Stimulated activated naive CD8-positive, alpha-beta T cell treated with anti-CD3 and anti-CD28 coated beads, Interleukin-15, Interleukin-2, amounts not matched to agents 100 ng/mL and 50 ng/mL, for 24 hours (primary cell): ENCODE measurements around the gene CCDC187.

Experiments
- H3K27ac Mint-ChIP-seq: one replicate; pipeline ENCODE4 v1.8.0; 2021; ENCODE audit warnings: mild to moderate bottlenecking, mixed read lengths
- H3K27me3 Mint-ChIP-seq: one replicate; pipeline ENCODE4 v1.8.0; 2021; ENCODE audit warnings: mixed read lengths
- H3K36me3 Mint-ChIP-seq: one replicate; pipeline ENCODE4 v1.8.0; 2021; ENCODE audit warnings: low read depth, mixed read lengths
- H3K4me1 Mint-ChIP-seq: one replicate; pipeline ENCODE4 v1.8.0; 2021; ENCODE audit warnings: low read depth, mixed read lengths
- H3K4me3 Mint-ChIP-seq: one replicate; pipeline ENCODE4 v1.8.0; 2021; ENCODE audit warnings: mild to moderate bottlenecking, mixed read lengths
- H3K9me3 Mint-ChIP-seq: one replicate; pipeline ENCODE4 v1.8.0; 2021; ENCODE audit warnings: mixed read lengths

CCDC187 gene

GRCh38 chr9:136220017-136220729 is 83.7 kb downstream of the CCDC187 start:
- Mint-ChIP-seq H3K9me3 (no peaks in the 10 kb centered on the region), H3K27ac (no peak overlapping the region), H3K4me1 (peaks cover 3% of the 10 kb centered on the region), H3K27me3 (no peaks in the 10 kb centered on the region), H3K36me3 (peaks cover 44% of the 10 kb centered on the region), H3K4me3 (no peak overlapping the region)

- no peak overlapping the region for H3K27ac Mint-ChIP-seq
- no peak overlapping the region for H3K4me3 Mint-ChIP-seq
- H3K36me3 Mint-ChIP-seq, result peaks cover 47% of the 10 kb centered on the region
- no peaks in the 10 kb centered on the region for H3K9me3 Mint-ChIP-seq
- no peaks in the 10 kb centered on the region for H3K27me3 Mint-ChIP-seq
- H3K4me1 Mint-ChIP-seq, result no peaks in the 10 kb centered on the region
Measured at GRCh38 chr9:136219276-136219675, 84.6 kb downstream of the CCDC187 start.

- Mint-ChIP-seq H3K4me3 (no peak overlapping the region), H3K27me3 (no peaks in the 10 kb centered on the region), H3K9me3 (no peaks in the 10 kb centered on the region), H3K27ac (no peak overlapping the region), H3K4me1 (no peaks in the 10 kb centered on the region), H3K36me3 (peaks cover 49% of the 10 kb centered on the region)
Measured at GRCh38 chr9:136218673-136219072, 85.2 kb downstream of the CCDC187 start.

- Mint-ChIP-seq H3K4me1 (no peaks in the 10 kb centered on the region), H3K27me3 (no peaks in the 10 kb centered on the region), H3K9me3 (no peaks in the 10 kb centered on the region), H3K4me3 (no peak overlapping the region), H3K27ac (no peak overlapping the region), H3K36me3 (peaks cover 49% of the 10 kb centered on the region)
Measured at GRCh38 chr9:136218271-136218670, 85.6 kb downstream of the CCDC187 start.

GRCh38 chr9:136216541-136217244 is 87.2 kb downstream of the CCDC187 start:
- no peaks in the 10 kb centered on the region for H3K27me3 Mint-ChIP-seq
- H3K9me3 Mint-ChIP-seq, result no peaks in the 10 kb centered on the region
- no peaks in the 10 kb centered on the region for H3K4me1 Mint-ChIP-seq
- no peak overlapping the region for H3K4me3 Mint-ChIP-seq
- H3K27ac Mint-ChIP-seq, result no peak overlapping the region
- peaks cover 52% of the 10 kb centered on the region for H3K36me3 Mint-ChIP-seq

- H3K9me3 Mint-ChIP-seq, result no peaks in the 10 kb centered on the region
- no peak overlapping the region for H3K27ac Mint-ChIP-seq
- no peaks in the 10 kb centered on the region for H3K4me1 Mint-ChIP-seq
- no peak overlapping the region for H3K4me3 Mint-ChIP-seq
- H3K36me3 Mint-ChIP-seq, result peaks cover 47% of the 10 kb centered on the region
- H3K27me3 Mint-ChIP-seq, result no peaks in the 10 kb centered on the region
Measured at GRCh38 chr9:136213733-136214132, 90.2 kb downstream of the CCDC187 start.

- Mint-ChIP-seq H3K36me3 (peaks cover 53% of the 10 kb centered on the region), H3K9me3 (no peaks in the 10 kb centered on the region), H3K27ac (no peak overlapping the region), H3K4me1 (no peaks in the 10 kb centered on the region), H3K4me3 (no peak overlapping the region), H3K27me3 (no peaks in the 10 kb centered on the region)
Measured at GRCh38 chr9:136212345-136212950, 91.4 kb downstream of the CCDC187 start.

- Mint-ChIP-seq H3K27ac (no peak overlapping the region), H3K4me1 (no peaks in the 10 kb centered on the region), H3K27me3 (no peaks in the 10 kb centered on the region), H3K36me3 (peaks cover 60% of the 10 kb centered on the region), H3K4me3 (no peak overlapping the region), H3K9me3 (no peaks in the 10 kb centered on the region)
Measured at GRCh38 chr9:136211441-136212344, 92.2 kb downstream of the CCDC187 start.

- H3K36me3 Mint-ChIP-seq, result peaks cover 65% of the 10 kb centered on the region
- no peaks in the 10 kb centered on the region for H3K4me1 Mint-ChIP-seq
- H3K27ac Mint-ChIP-seq, result no peak overlapping the region
- H3K4me3 Mint-ChIP-seq, result no peak overlapping the region
- peaks cover 2% of the 10 kb centered on the region for H3K27me3 Mint-ChIP-seq
- no peaks in the 10 kb centered on the region for H3K9me3 Mint-ChIP-seq
Measured at GRCh38 chr9:136211006-136211405, 92.9 kb downstream of the CCDC187 start.

GRCh38 chr9:136210276-136210675 is 93.6 kb downstream of the CCDC187 start:
- no peaks in the 10 kb centered on the region for H3K9me3 Mint-ChIP-seq
- H3K36me3 Mint-ChIP-seq, result peaks cover 60% of the 10 kb centered on the region
- H3K4me3 Mint-ChIP-seq, result no peak overlapping the region
- peaks cover 3% of the 10 kb centered on the region for H3K27me3 Mint-ChIP-seq
- H3K4me1 Mint-ChIP-seq, result no peaks in the 10 kb centered on the region
- H3K27ac Mint-ChIP-seq, result no peak overlapping the region

GRCh38 chr9:136209786-136210185 is 94.1 kb downstream of the CCDC187 start:
- Mint-ChIP-seq H3K27me3 (peaks cover 3% of the 10 kb centered on the region), H3K27ac (no peak overlapping the region), H3K4me3 (no peak overlapping the region), H3K4me1 (no peaks in the 10 kb centered on the region), H3K9me3 (no peaks in the 10 kb centered on the region), H3K36me3 (peaks cover 55% of the 10 kb centered on the region)

- no peak overlapping the region for H3K27ac Mint-ChIP-seq
- peaks cover 49% of the 10 kb centered on the region for H3K36me3 Mint-ChIP-seq
- H3K4me1 Mint-ChIP-seq, result no peaks in the 10 kb centered on the region
- no peaks in the 10 kb centered on the region for H3K9me3 Mint-ChIP-seq
- H3K27me3 Mint-ChIP-seq, result peaks cover 4% of the 10 kb centered on the region
- H3K4me3 Mint-ChIP-seq, result no peak overlapping the region
Measured at GRCh38 chr9:136209232-136209631, 94.7 kb downstream of the CCDC187 start.

- H3K36me3 Mint-ChIP-seq, result peaks cover 44% of the 10 kb centered on the region
- H3K9me3 Mint-ChIP-seq, result no peaks in the 10 kb centered on the region
- no peak overlapping the region for H3K27ac Mint-ChIP-seq
Measured at GRCh38 chr9:136208675-136209074, 95.2 kb downstream of the CCDC187 start.

GRCh38 chr9:136207616-136208015 is 96.3 kb downstream of the CCDC187 start:
- Mint-ChIP-seq H3K4me1 (no peaks in the 10 kb centered on the region), H3K27ac (no peak overlapping the region), H3K4me3 (no peak overlapping the region)

More at GRCh38 chr9:136208675-136209074, 95.2 kb downstream of the CCDC187 start:
- no peaks in the 10 kb centered on the region for H3K4me1 Mint-ChIP-seq
- no peak overlapping the region for H3K4me3 Mint-ChIP-seq
- H3K27me3 Mint-ChIP-seq, result peaks cover 10% of the 10 kb centered on the region

More at GRCh38 chr9:136207616-136208015, 96.3 kb downstream of the CCDC187 start:
- Mint-ChIP-seq H3K36me3 (peaks cover 34% of the 10 kb centered on the region), H3K27me3 (peaks cover 15% of the 10 kb centered on the region), H3K9me3 (no peaks in the 10 kb centered on the region)
